K562 (cell line): ENCODE data around the gene ERC2. TPM values are rescaled to one million over a fixed set of nuclear protein-coding genes. Genes with fewer than 3 reads are reported as not detected.

Experiments
- ATAC-seq: fragments of 200-7000 bp; cut with Tn5 transposase; 3 replicates; pipeline ENCODE4 v1.9.1; 2020; ENCODE audit warnings: moderate library complexity
- BruUV-seq: library from RNA; stranded (reverse); fragments of 400-500 nt; replicated peaks from 2 replicates; lab custom pipeline; 2021; lab: Mats Ljungman, UMichigan
- CTCF ChIA-PET: fragments of 300-600 bp; formaldehyde crosslinking; extraction: SDS; loops from one replicate; lab custom pipeline; 2021; ENCODE audit warnings: low intra/inter-chr PET ratio; lab: Yijun Ruan, JAX
- POLR2A ChIA-PET: fragments of 300-600, 350-650 bp; sonication (Branson Sonifier 250); formaldehyde crosslinking; extraction: SDS; loops from one replicate; lab custom pipeline; 2021; ENCODE audit warnings: antibody characterized with exemption, inconsistent platforms; lab: Yijun Ruan, JAX
- DNase-seq, 4 experiments: peaks; one replicate each; pipeline versions ENCODE4 v3.0.0 to v3.0.0-alpha.2; 2011 to 2018; ENCODE audit warnings: low spot score in 3 of 4, mixed read lengths in 3 of 4; ENCODE audit errors: extremely low read depth in 1 of 4
- FAIRE-seq: peaks from 2 replicates; lab custom pipeline; 2011; peaks lifted over from hg19 to GRCh38; lab: Jason Lieb, UNC
- H2AFZ ChIP-seq: 2 replicates; pipeline ENCODE4 v1.6.0; 2011; ENCODE audit warnings: low read depth, low read length, control low read depth, inconsistent platforms
- H3K27ac ChIP-seq: fragments of 200-600 bp; 3 replicates; pipeline ENCODE4 v1.8.0; 2011; ENCODE audit warnings: low read depth, mild to moderate bottlenecking, control low read depth, inconsistent platforms, low read length, moderate library complexity, mixed read lengths; ENCODE audit errors: extremely low read depth
- H3K27me3 ChIP-seq, 2 experiments: fragments of 300-600 bp in 1 of 2; 2 replicates in 1 of 2; 3 replicates in 1 of 2; pipeline versions ENCODE4 v1.6.0 to v1.8.0; 2011; ENCODE audit warnings: inconsistent platforms in 2 of 2, low read length in 2 of 2, mild to moderate bottlenecking in 1 of 2, mixed read lengths in 1 of 2, moderate library complexity in 1 of 2; ENCODE audit not compliant: control insufficient read depth in 2 of 2, insufficient read depth in 2 of 2
- H3K36me3 ChIP-seq: fragments of 300-600 bp; 3 replicates; pipeline ENCODE4 v1.8.0; 2011; ENCODE audit warnings: mild to moderate bottlenecking, low read length, inconsistent platforms; ENCODE audit not compliant: control insufficient read depth, insufficient read depth
- H3K4me1 ChIP-seq, 2 experiments: fragments of 200-600 bp in 1 of 2; replicated peaks in 1 of 2; 2 replicates in 1 of 2; 3 replicates in 1 of 2; pipeline versions ENCODE4 v1.5.1 to v1.8.0; 2011; ENCODE audit warnings: inconsistent platforms in 2 of 2, low read length in 2 of 2, mild to moderate bottlenecking in 1 of 2, mixed read lengths in 1 of 2, moderate library complexity in 1 of 2; ENCODE audit not compliant: control insufficient read depth in 2 of 2, insufficient read depth in 2 of 2
- H3K4me2 ChIP-seq: 2 replicates; pipeline ENCODE4 v1.6.1; 2011; ENCODE audit warnings: low read length, control low read depth, inconsistent platforms, mixed read lengths; ENCODE audit not compliant: insufficient read depth
- H3K4me3 ChIP-seq: fragments of 200-600 bp; sonication (generic), shearing (Covaris generic); 2 replicates; pipeline ENCODE4 v1.5.1; 2016; ENCODE audit warnings: control low read depth, inconsistent platforms
- H3K79me2 ChIP-seq: fragments of 200-600 bp; 3 replicates; pipeline ENCODE4 v1.8.0; 2011; ENCODE audit warnings: low read length, inconsistent platforms; ENCODE audit not compliant: control insufficient read depth, insufficient read depth
- H3K9ac ChIP-seq, 2 experiments: 2 replicates each; pipeline versions ENCODE4 v1.6.0 to v1.6.1; 2011; ENCODE audit warnings: low read depth in 2 of 2, low read length in 2 of 2, control low read depth in 1 of 2, inconsistent platforms in 1 of 2, mild to moderate bottlenecking in 1 of 2, mixed read lengths in 1 of 2; ENCODE audit not compliant: insufficient read depth in 1 of 2
- H3K9me1 ChIP-seq: one replicate; pipeline ENCODE4 v1.6.0; 2011; ENCODE audit warnings: inconsistent platforms, mild to moderate bottlenecking, low read length, moderate library complexity; ENCODE audit not compliant: control insufficient read depth, insufficient read depth
- H3K9me3 ChIP-seq: replicated peaks from 2 replicates; pipeline ENCODE4 v1.5.1; 2011; ENCODE audit warnings: low read depth, low read length, inconsistent platforms; ENCODE audit not compliant: control insufficient read depth, insufficient read depth
- H4K20me1 ChIP-seq: replicated peaks from 2 replicates; pipeline ENCODE4 v1.6.1; 2011; ENCODE audit warnings: low read length, inconsistent platforms, mixed read lengths; ENCODE audit not compliant: control insufficient read depth, insufficient read depth
- ARID3B ChIP-seq: fragments of 250-450 bp; sonication (Bioruptor Pico); IDR thresholded peaks from 2 replicates; pipeline ENCODE4 v1.4.0; 2020; ENCODE audit warnings: borderline replicate concordance
- COPS2 ChIP-seq: fragments of 450-650 bp; conservative IDR thresholded peaks from 2 replicates; pipeline ENCODE4 v1.6.1; 2016; ENCODE audit warnings: mild to moderate bottlenecking, moderate library complexity
- EGR1 ChIP-seq: fragments of 450-650 bp; conservative IDR thresholded peaks from 2 replicates; pipeline ENCODE4 v1.6.1; 2017; ENCODE audit warnings: mild to moderate bottlenecking
- ETS2 ChIP-seq: IDR thresholded peaks from 2 replicates; pipeline ENCODE4 v1.6.1; 2016; ENCODE audit warnings: borderline replicate concordance, missing genetic modification characterization, mild to moderate bottlenecking, moderate library complexity, missing compliant biosample characterization; ENCODE audit not compliant: poor library complexity, severe bottlenecking
- HNRNPL ChIP-seq: fragments of 200-400 bp; formaldehyde crosslinking; IDR thresholded peaks from 2 replicates; pipeline ENCODE4 v1.6.1; 2017; ENCODE audit warnings: low read depth, mild to moderate bottlenecking, low read length
- MAZ ChIP-seq, 2 experiments: fragments of 450-650 bp in 1 of 2; sonication (generic) in 1 of 2; formaldehyde crosslinking; IDR thresholded peaks in 1 of 2; conservative IDR thresholded peaks in 1 of 2; 2 replicates each; pipeline versions ENCODE4 v1.4.0 to v1.5.0; 2020; ENCODE audit warnings: mild to moderate bottlenecking in 1 of 2, missing genetic modification reagents in 1 of 2
- POLR3G ChIP-seq: IDR thresholded peaks from 2 replicates; pipeline ENCODE4 v1.6.1; 2011; ENCODE audit not compliant: insufficient read length, insufficient replicate concordance; ENCODE audit errors: extremely low read depth
- RCOR1 ChIP-seq, 2 experiments: IDR thresholded peaks; 2 replicates each; pipeline ENCODE4 v1.6.1; 2012; ENCODE audit warnings: low read depth in 2 of 2, low read length in 2 of 2, borderline replicate concordance in 1 of 2, improper control_type of control experiment in 1 of 2
- ZBTB12 ChIP-seq: fragments of 250-450 bp; sonication (Bioruptor Pico); IDR thresholded peaks from 2 replicates; pipeline ENCODE4 v1.4.0; 2020
- ZKSCAN1 ChIP-seq: fragments of 150-350 bp; IDR thresholded peaks from 2 replicates; pipeline ENCODE4 v1.6.1; 2016; ENCODE audit warnings: low read depth, low read length
- ZNF12 ChIP-seq: sonication (generic); formaldehyde crosslinking; IDR thresholded peaks from 2 replicates; pipeline ENCODE4 v1.4.0; 2020; ENCODE audit warnings: mild to moderate bottlenecking, missing genetic modification reagents
- ZNF561 ChIP-seq: fragments of 450-650 bp; formaldehyde crosslinking; conservative IDR thresholded peaks from 2 replicates; pipeline ENCODE4 v1.4.0; 2020; ENCODE audit warnings: mild to moderate bottlenecking, moderate library complexity
- ZNF766 ChIP-seq: fragments of 200-800 bp; sonication (Bioruptor generic); conservative IDR thresholded peaks from 2 replicates; pipeline ENCODE4 v1.6.1; 2016; ENCODE audit warnings: missing genetic modification characterization, missing compliant biosample characterization
- WGBS: fragments of 100-300 bp; shearing (Covaris generic); methylation state at CpG from one replicate; pipeline ENCODE4 v1.1.6; 2016; ENCODE audit warnings: low coverage, mixed read lengths; ENCODE audit not compliant: insufficient coverage; ENCODE audit errors: missing lambda C conversion rate; 5-methylcytosine and 5-hydroxymethylcytosine counted together
- in situ Hi-C: fragments of 300-500 bp; cut with MboI; formaldehyde crosslinking; loops from 4 replicates; pipeline ENCODE4 v1.15.0; 2018; ENCODE audit warnings: inconsistent platforms, mixed read lengths
- intact Hi-C: fragments of 100-400 bp; cut with micrococcal nuclease; formaldehyde crosslinking; loops from 2 replicates; pipeline ENCODE4 v1.14.2; 2022
- polyA plus RNA-seq, 8 experiments: library from polyadenylated mRNA; depleted of rRNA in 4 of 8; stranded (reverse) in 5 of 8; unstranded in 3 of 8; fragments of >200 nt; fragmentation: Nextera tagmentation in 2 of 8; fragmentation: Illumina TruSeq in 1 of 8; extraction: Ambion mirVana in 2 of 8; extraction: Trizol in 1 of 8; gene quantifications; 2 replicates each; pipeline versions ENCODE4 v1.2.1 to v1.2.3, GENCODE V29; 2011 to 2014; ENCODE audit warnings: inconsistent platforms in 1 of 8, missing spikeins in 1 of 8
- total RNA-seq, 7 experiments: library from RNA; depleted of rRNA in 6 of 7; stranded (reverse); fragments of >200 nt in 6 of 7; fragmentation: Illumina TruSeq in 2 of 7; extraction: Trizol in 2 of 7; gene quantifications; 2 replicates each; pipeline versions ENCODE4 v1.2.1 to v1.2.3, GENCODE V29; 2011 to 2021; ENCODE audit warnings: low replicate concordance in 1 of 7
- TF ChIP-seq, protein P1 (sequence below): IDR thresholded peaks from 3 replicates; pipeline ENCODE4 v1.6.1; 2011; ENCODE audit warnings: borderline replicate concordance, mild to moderate bottlenecking; ENCODE audit not compliant: insufficient read length, insufficient read depth

The ERC2 gene
- total and polyA plus RNA-seq, 9 of the 15 experiments (the other 6 are each of a cell fraction or from before 2014, with no cell fraction given): 0.04 to 0.18 (median 0.07) TPM; not detected in 2

DNA sequence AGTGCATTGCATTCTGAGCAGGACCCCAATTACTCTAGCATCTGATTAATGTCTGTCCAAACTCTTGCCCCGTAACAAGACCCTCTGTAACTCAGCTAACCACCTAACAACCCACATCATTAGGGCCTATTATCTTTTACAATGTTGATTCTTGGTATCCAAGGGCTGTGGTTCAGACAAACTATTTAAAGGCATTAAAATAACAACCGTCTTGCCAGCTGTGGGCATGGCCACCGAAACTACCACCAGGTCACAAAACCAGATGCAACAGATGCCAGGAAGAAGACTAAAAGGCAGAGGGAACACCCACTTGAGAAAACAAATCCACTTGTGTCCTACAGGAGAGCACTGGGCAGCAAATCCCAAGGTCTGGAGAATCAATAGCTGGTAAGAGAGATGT is 262.9 kb downstream of the ERC2 start:
- Histone ChIP-seq H3K27me3 (no peaks in the 10 kb centered on the region), H3K79me2 (no peaks in the 10 kb centered on the region), H3K36me3 (no peaks in the 10 kb centered on the region), H3K9ac (no peak overlapping the region), H3K9me3 (no peaks in the 10 kb centered on the region), H3K27ac (no peak overlapping the region), H3K4me3 (no peak overlapping the region), H3K4me1 (no peaks in the 10 kb centered on the region), H3K4me2 (no peak overlapping the region), H4K20me1 (no peaks in the 10 kb centered on the region), H2AFZ (no peak overlapping the region), H3K9me1 (no peaks in the 10 kb centered on the region)
- in situ Hi-C loops (no loop called here), intact Hi-C loops (no loop called here)
- no TSS peak for BruUV-seq
- ChIA-PET CTCF (no interaction called here), POLR2A (no interaction called here)
- DNase-seq (no peak), FAIRE-seq (no peak), ATAC-seq (no peak)
- 0% methylated on average over 3 of the region's 3 CpGs for WGBS
- TF ChIP-seq COPS2 (no peak), POLR3G (no peak), MAZ (CRISPR knock-in tag; conservative IDR thresholded peaks at IDR 0.05 in 1 of 2, IDR thresholded peaks at IDR 0.05 in 1 of 2) (no peak), ZNF12 (CRISPR knock-in tag) (no peak), ZBTB12 (CRISPR knock-in tag) (no peak), RCOR1 (IDR thresholded peaks at IDR 0.05; ENCODE audit: borderline replicate concordance in 1 of 2, low read depth in 2 of 2, low read length in 2 of 2) (no peak), ARID3B (CRISPR knock-in tag) (no peak), ZNF766 (CRISPR knock-in tag) (no peak), ZNF561 (CRISPR knock-in tag) (no peak), ETS2 (tag) (no peak), HNRNPL (no peak), EGR1 (no peak), ZKSCAN1 (no peak)
- TF ChIP-seq, protein P1, sequence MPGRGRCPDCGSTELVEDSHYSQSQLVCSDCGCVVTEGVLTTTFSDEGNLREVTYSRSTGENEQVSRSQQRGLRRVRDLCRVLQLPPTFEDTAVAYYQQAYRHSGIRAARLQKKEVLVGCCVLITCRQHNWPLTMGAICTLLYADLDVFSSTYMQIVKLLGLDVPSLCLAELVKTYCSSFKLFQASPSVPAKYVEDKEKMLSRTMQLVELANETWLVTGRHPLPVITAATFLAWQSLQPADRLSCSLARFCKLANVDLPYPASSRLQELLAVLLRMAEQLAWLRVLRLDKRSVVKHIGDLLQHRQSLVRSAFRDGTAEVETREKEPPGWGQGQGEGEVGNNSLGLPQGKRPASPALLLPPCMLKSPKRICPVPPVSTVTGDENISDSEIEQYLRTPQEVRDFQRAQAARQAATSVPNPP: no peak
